ENCODE data around the gene KLHDC7B.
"Not testable (repeated sequence)": the region's sequence is repeated elsewhere in the genome, so short reads cannot be mapped to it uniquely, and the experiment has no call there.

Gene KLHDC7B

GRCh38 chr22:50520184-50520583 lies 25.5 kb upstream of the KLHDC7B start:
- H3K4me3 ChIP-seq (ENCODE audit: low read length); H3K9ac ChIP-seq (ENCODE audit: low read depth, low read length); H3K27me3 ChIP-seq (ENCODE audit: control insufficient read depth, insufficient read depth, low read length); H3K9me3 ChIP-seq (replicated peaks; ENCODE audit: low read length); H3K4me2 ChIP-seq (ENCODE audit: low read length): not testable (repeated sequence)
- H3K36me3 ChIP-seq (ENCODE audit: insufficient read depth, low read length): peaks cover 63% of the 10 kb centered on the region
- H3K4me1 ChIP-seq (ENCODE audit: control insufficient read depth, insufficient read depth, low read length): peaks cover 15% of the 10 kb centered on the region

GRCh38 chr22:50520826-50521453 lies 24.8 kb upstream of the KLHDC7B start:
- Histone ChIP-seq H3K27me3 (ENCODE audit: control insufficient read depth, insufficient read depth, low read length) (no peaks in the 10 kb centered on the region), H3K4me3 (ENCODE audit: low read length) (no peak overlapping the region), H3K9me3 (replicated peaks; ENCODE audit: low read length) (no peaks in the 10 kb centered on the region), H3K36me3 (ENCODE audit: insufficient read depth, low read length) (peaks cover 63% of the 10 kb centered on the region), H3K4me2 (ENCODE audit: low read length) (no peak overlapping the region), H3K9ac (ENCODE audit: low read depth, low read length) (no peak overlapping the region), H3K4me1 (ENCODE audit: control insufficient read depth, insufficient read depth, low read length) (peaks cover 15% of the 10 kb centered on the region)

DNA sequence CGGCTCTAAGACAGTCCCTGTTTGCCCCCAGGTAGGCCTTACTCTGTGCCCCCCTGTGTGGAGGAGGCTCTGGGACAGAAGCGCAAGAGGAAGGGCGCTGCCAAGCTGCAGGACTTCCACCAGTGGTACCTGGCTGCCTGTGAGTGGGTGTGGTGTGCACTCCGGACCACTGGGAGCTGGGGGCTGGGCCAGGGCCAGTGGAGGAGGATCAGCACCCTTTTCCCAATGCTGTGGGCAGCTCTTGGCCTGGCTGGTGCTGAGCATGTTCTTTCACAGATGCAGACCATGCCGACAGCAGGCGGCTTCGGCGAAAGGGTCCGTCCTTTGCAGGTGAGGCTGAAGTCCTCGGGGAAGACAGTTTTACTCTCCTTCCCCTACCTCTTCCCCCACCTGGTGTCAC lies 24.0 kb upstream of the KLHDC7B start:
- no peaks in the 10 kb centered on the region for H3K9me3 ChIP-seq (replicated peaks; ENCODE audit: low read length)
- H3K9ac ChIP-seq (ENCODE audit: low read depth, low read length): no peak overlapping the region
- peaks cover 17% of the 10 kb centered on the region for H3K4me1 ChIP-seq (ENCODE audit: control insufficient read depth, insufficient read depth, low read length)
- H3K27me3 ChIP-seq (ENCODE audit: control insufficient read depth, insufficient read depth, low read length): no peaks in the 10 kb centered on the region
- peaks cover 59% of the 10 kb centered on the region for H3K36me3 ChIP-seq (ENCODE audit: insufficient read depth, low read length)
- no peak overlapping the region for H3K4me2 ChIP-seq (ENCODE audit: low read length)
- no peak overlapping the region for H3K4me3 ChIP-seq (ENCODE audit: low read length)

DNA sequence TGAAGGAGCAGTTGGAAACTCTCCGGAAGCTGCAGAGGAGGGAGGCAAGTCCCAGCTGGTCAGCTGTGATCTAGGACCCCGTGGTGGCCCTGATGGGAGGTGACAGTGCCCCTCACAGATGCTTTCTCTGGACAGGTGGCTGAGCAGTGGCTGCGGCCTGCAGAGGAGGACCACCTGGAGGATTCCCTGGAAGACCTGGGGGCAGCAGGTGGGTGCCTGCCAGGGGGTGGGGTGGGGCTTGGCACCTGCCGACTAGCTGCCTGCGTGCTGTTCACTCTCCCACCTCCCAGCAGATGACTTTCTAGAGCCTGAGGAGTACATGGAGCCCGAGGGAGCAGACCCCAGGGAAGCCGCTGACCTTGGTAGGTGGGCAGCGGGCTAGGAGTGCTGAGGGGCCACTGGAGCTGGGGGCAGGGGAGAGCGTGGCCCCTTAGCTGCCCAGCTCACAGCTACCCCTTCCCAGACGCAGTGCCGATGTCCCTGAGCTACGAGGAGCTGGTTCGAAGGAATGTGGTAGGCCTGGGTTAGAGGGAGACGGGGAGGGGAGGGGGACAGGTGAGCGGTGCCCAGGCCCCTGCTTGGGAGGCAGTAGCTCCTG lies 23.4 kb upstream of the KLHDC7B start:
- Histone ChIP-seq H3K4me2 (ENCODE audit: low read length) (no peak overlapping the region), H3K4me1 (ENCODE audit: control insufficient read depth, insufficient read depth, low read length) (peaks cover 23% of the 10 kb centered on the region), H3K27me3 (ENCODE audit: control insufficient read depth, insufficient read depth, low read length) (no peaks in the 10 kb centered on the region), H3K4me3 (ENCODE audit: low read length) (no peak overlapping the region), H3K9me3 (replicated peaks; ENCODE audit: low read length) (no peaks in the 10 kb centered on the region), H3K36me3 (ENCODE audit: insufficient read depth, low read length) (peaks cover 53% of the 10 kb centered on the region), H3K9ac (ENCODE audit: low read depth, low read length) (no peak overlapping the region)

DNA sequence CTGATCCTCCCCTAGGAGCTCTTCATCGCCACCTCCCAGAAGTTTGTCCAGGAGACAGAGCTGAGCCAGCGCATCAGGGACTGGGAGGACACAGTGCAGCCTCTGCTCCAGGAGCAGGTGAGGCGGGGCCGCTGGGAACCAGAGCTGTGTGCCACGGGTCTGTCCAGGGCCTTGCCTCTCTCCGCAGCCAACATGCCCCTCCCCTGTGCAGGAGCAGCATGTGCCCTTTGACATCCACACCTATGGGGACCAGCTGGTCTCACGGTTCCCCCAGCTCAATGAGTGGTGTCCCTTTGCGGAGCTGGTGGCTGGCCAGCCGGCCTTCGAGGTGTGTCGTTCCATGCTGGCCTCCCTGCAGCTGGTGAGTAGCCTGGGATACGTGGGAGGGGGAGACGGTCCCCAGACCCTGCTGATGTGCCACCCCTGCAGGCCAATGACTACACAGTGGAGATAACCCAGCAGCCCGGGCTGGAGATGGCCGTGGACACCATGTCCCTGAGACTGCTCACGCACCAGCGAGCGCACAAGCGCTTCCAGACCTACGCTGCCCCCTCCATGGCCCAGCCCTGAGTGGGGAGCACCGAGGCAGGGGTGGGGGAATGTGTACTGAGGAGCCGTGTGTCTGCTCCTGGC lies 22.8 kb upstream of the KLHDC7B start:
- no peaks in the 10 kb centered on the region for H3K27me3 ChIP-seq (ENCODE audit: control insufficient read depth, insufficient read depth, low read length)
- H3K4me3 ChIP-seq (ENCODE audit: low read length): no peak overlapping the region
- H3K9me3 ChIP-seq (replicated peaks; ENCODE audit: low read length): no peaks in the 10 kb centered on the region
- peaks cover 26% of the 10 kb centered on the region for H3K4me1 ChIP-seq (ENCODE audit: control insufficient read depth, insufficient read depth, low read length)
- peaks cover 47% of the 10 kb centered on the region for H3K36me3 ChIP-seq (ENCODE audit: insufficient read depth, low read length)
- no peak overlapping the region for H3K9ac ChIP-seq (ENCODE audit: low read depth, low read length)
- no peak overlapping the region for H3K4me2 ChIP-seq (ENCODE audit: low read length)

DNA sequence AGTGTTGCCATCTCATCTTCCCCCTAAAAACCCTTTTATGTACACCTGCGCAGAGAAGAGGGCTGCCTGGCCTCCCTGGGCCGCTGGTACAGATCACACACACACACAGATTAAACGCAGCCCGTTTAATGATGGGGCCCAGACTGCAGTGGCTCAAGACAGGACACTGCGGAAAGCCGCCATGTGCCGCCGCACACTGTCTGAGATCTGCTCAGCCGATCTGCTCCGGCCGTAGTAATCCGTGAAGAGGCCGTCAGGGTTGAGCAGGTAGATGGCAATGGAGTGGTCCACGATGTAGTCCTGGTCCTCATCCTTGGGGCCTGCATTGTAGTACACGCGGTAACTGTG lies 22.3 kb upstream of the KLHDC7B start:
- Histone ChIP-seq H3K9ac (ENCODE audit: low read depth, low read length) (no peak overlapping the region), H3K9me3 (replicated peaks; ENCODE audit: low read length) (no peaks in the 10 kb centered on the region), H3K4me3 (ENCODE audit: low read length) (no peak overlapping the region), H3K4me1 (ENCODE audit: control insufficient read depth, insufficient read depth, low read length) (peaks cover 26% of the 10 kb centered on the region), H3K36me3 (ENCODE audit: insufficient read depth, low read length) (peaks cover 42% of the 10 kb centered on the region), H3K27me3 (ENCODE audit: control insufficient read depth, insufficient read depth, low read length) (no peaks in the 10 kb centered on the region), H3K4me2 (ENCODE audit: low read length) (peak overlapping the region; percentile 93)

- H3K4me3 ChIP-seq (ENCODE audit: low read length): peak overlapping the region; percentile 83
- peaks cover 26% of the 10 kb centered on the region for H3K4me1 ChIP-seq (ENCODE audit: control insufficient read depth, insufficient read depth, low read length)
- peak overlapping the region; percentile 91 for H3K9ac ChIP-seq (ENCODE audit: low read depth, low read length)
- H3K4me2 ChIP-seq (ENCODE audit: low read length): peak overlapping the region; percentile 93
- peaks cover 38% of the 10 kb centered on the region for H3K36me3 ChIP-seq (ENCODE audit: insufficient read depth, low read length)
- H3K9me3 ChIP-seq (replicated peaks; ENCODE audit: low read length): no peaks in the 10 kb centered on the region
- no peaks in the 10 kb centered on the region for H3K27me3 ChIP-seq (ENCODE audit: control insufficient read depth, insufficient read depth, low read length)
These were observed 21.7 kb upstream of the KLHDC7B start for GRCh38 chr22:50523806-50524675.

DNA sequence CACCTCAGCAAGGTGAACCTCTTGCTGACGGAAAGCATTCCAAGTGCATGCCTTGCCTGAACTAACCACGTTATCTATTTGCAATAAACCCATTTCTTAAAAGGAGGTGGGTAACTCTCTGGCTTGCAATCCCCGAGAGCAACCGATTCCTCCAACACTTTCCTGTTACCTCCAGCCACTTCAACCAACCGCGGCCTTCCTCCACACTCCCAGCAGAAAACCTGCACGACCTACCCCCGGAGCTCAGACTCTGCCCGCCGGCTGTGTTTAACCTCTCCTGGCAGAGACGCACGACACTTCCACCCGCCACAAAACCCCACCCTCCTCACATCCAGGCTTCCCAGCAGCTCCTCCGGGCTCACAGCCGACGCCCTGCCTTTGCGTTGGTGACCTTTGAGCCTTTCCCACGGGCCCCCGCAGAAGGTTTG lies 21.0 kb upstream of the KLHDC7B start:
- H3K9me3 ChIP-seq (replicated peaks; ENCODE audit: low read length): no peaks in the 10 kb centered on the region
- peak overlapping the region; percentile 93 for H3K4me2 ChIP-seq (ENCODE audit: low read length)
- H3K9ac ChIP-seq (ENCODE audit: low read depth, low read length): peak overlapping the region; percentile 91
- peaks cover 33% of the 10 kb centered on the region for H3K36me3 ChIP-seq (ENCODE audit: insufficient read depth, low read length)
- H3K27me3 ChIP-seq (ENCODE audit: control insufficient read depth, insufficient read depth, low read length): peaks cover 2% of the 10 kb centered on the region
- peak overlapping the region; percentile 83 for H3K4me3 ChIP-seq (ENCODE audit: low read length)
- H3K4me1 ChIP-seq (ENCODE audit: control insufficient read depth, insufficient read depth, low read length): peaks cover 32% of the 10 kb centered on the region

GRCh38 chr22:50525104-50525857 lies 20.4 kb upstream of the KLHDC7B start, which contains the start of gene SCO2:
Gene SCO2 (minus strand): TSS chr22:50525598. CDS start chr22:50524411, 1,187 bp downstream.
- H3K4me3 ChIP-seq (ENCODE audit: low read length): peak within 1 kb of the TSS; percentile 83
- no peaks in the 10 kb centered on the region for H3K9me3 ChIP-seq (replicated peaks; ENCODE audit: low read length)
- peak within 1 kb of the TSS; percentile 93 for H3K4me2 ChIP-seq (ENCODE audit: low read length)
- H3K27me3 ChIP-seq (ENCODE audit: control insufficient read depth, insufficient read depth, low read length): peaks cover 8% of the 10 kb centered on the region
- peaks cover 33% of the 10 kb centered on the region for H3K36me3 ChIP-seq (ENCODE audit: insufficient read depth, low read length)
- H3K4me1 ChIP-seq (ENCODE audit: control insufficient read depth, insufficient read depth, low read length): peaks cover 38% of the 10 kb centered on the region
- H3K9ac ChIP-seq (ENCODE audit: low read depth, low read length): peak within 1 kb of the TSS; percentile 91

DNA sequence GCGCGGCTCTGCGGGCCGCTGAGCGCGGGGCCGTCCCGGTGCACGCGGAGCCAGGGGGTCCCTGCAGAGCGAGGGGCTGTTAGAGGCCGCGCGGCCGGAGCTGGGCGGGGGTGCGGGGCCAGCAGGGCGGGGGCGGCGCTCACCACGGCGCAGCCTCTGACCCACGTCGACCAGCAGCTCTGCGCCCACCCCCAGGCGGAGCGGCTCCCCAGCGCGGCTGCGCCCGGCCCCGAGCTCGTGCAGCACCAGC lies 19.9 kb upstream of the KLHDC7B start:
- peaks cover 32% of the 10 kb centered on the region for H3K36me3 ChIP-seq (ENCODE audit: insufficient read depth, low read length)
- no peaks in the 10 kb centered on the region for H3K9me3 ChIP-seq (replicated peaks; ENCODE audit: low read length)
- H3K4me1 ChIP-seq (ENCODE audit: control insufficient read depth, insufficient read depth, low read length): peaks cover 43% of the 10 kb centered on the region
- peak overlapping the region; percentile 83 for H3K4me3 ChIP-seq (ENCODE audit: low read length)
- peak overlapping the region; percentile 93 for H3K4me2 ChIP-seq (ENCODE audit: low read length)
- H3K27me3 ChIP-seq (ENCODE audit: control insufficient read depth, insufficient read depth, low read length): peaks cover 13% of the 10 kb centered on the region
- H3K9ac ChIP-seq (ENCODE audit: low read depth, low read length): peak overlapping the region; percentile 91

Measured in skeletal muscle satellite cell (primary cell).